ENCODE measurements around the gene TMOD1.

TMOD1 gene

GRCh38 chr9:97640325-97640724 lies 138.9 kb downstream of the TMOD1 start:
- no peak for DNase-seq

GRCh38 chr9:97645720-97646119 lies 144.3 kb downstream of the TMOD1 start:
- DNase-seq: no peak

- no peak for DNase-seq
Observed at GRCh38 chr9:97647996-97648395, 146.5 kb downstream of the TMOD1 start.
